Neural progenitor cell (in vitro differentiated cells): ENCODE measurements around the gene TUBA8. TPM values are rescaled to one million over a fixed set of nuclear protein-coding genes. Genes with fewer than 3 reads are reported as not detected.

Source experiments
- DNase-seq: peaks from one replicate; pipeline ENCODE4 v3.0.0-alpha.2; 2016; ENCODE audit warnings: low spot score
- H2AFZ ChIP-seq: fragments of 200-600 bp; sonication (generic); replicated peaks from 2 replicates; pipeline ENCODE4 v1.6.1; 2016; ENCODE audit warnings: antibody characterized with exemption
- H3F3A ChIP-seq: fragments of 200-600 bp; sonication (generic); 2 replicates; pipeline ENCODE4 v1.6.1; 2016; ENCODE audit warnings: antibody characterized with exemption, low read depth
- H3K27ac ChIP-seq: fragments of 200-600 bp; sonication (generic); 2 replicates; pipeline ENCODE4 v1.5.1; 2016; ENCODE audit warnings: mild to moderate bottlenecking
- H3K27me3 ChIP-seq: fragments of 200-600 bp; sonication (generic); 2 replicates; pipeline ENCODE4 v1.6.1; 2016; ENCODE audit warnings: mild to moderate bottlenecking, moderate library complexity
- H3K36me3 ChIP-seq: fragments of 200-600 bp; sonication (generic); 2 replicates; pipeline ENCODE4 v1.5.1; 2016
- H3K4me1 ChIP-seq: fragments of 200-600 bp; sonication (generic); 2 replicates; pipeline ENCODE4 v1.6.1; 2016; ENCODE audit warnings: mixed run types
- H3K4me2 ChIP-seq: fragments of 200-600 bp; sonication (generic); 2 replicates; pipeline ENCODE4 v1.6.1; 2016
- H3K4me3 ChIP-seq: fragments of 200-600 bp; sonication (generic); 2 replicates; pipeline ENCODE4 v1.5.1; 2016
- H3K79me2 ChIP-seq: fragments of 200-600 bp; sonication (generic); 2 replicates; pipeline ENCODE4 v1.6.1; 2016; ENCODE audit warnings: low read depth
- H3K9ac ChIP-seq: fragments of 200-600 bp; sonication (generic); 2 replicates; pipeline ENCODE4 v1.6.1; 2016
- H3K9me3 ChIP-seq: fragments of 200-600 bp; sonication (generic); 2 replicates; pipeline ENCODE4 v1.5.1; 2016; ENCODE audit warnings: low read depth
- H4K20me1 ChIP-seq: fragments of 200-600 bp; sonication (generic); 2 replicates; pipeline ENCODE4 v1.6.1; 2016; ENCODE audit warnings: low read depth
- H3K27ac Mint-ChIP-seq: 3 replicates; pipeline ENCODE4 v1.8.0; 2021; ENCODE audit warnings: mixed read lengths
- H3K27me3 Mint-ChIP-seq: 2 replicates; pipeline ENCODE4 v1.8.0; 2022; ENCODE audit warnings: low read depth, mild to moderate bottlenecking, inconsistent platforms, moderate library complexity, mixed read lengths; ENCODE audit not compliant: insufficient read depth
- H3K36me3 Mint-ChIP-seq: 3 replicates; pipeline ENCODE4 v1.8.0; 2021; ENCODE audit warnings: mixed read lengths
- H3K4me1 Mint-ChIP-seq: 3 replicates; pipeline ENCODE4 v1.8.0; 2021; ENCODE audit warnings: mixed read lengths
- H3K4me3 Mint-ChIP-seq: 3 replicates; pipeline ENCODE4 v1.8.0; 2021; ENCODE audit warnings: mild to moderate bottlenecking, moderate library complexity, mixed read lengths
- H3K9me3 Mint-ChIP-seq: 3 replicates; pipeline ENCODE4 v1.8.0; 2020; ENCODE audit warnings: mixed read lengths
- EZH2 ChIP-seq: fragments of 200-600 bp; sonication (generic); IDR thresholded peaks from 2 replicates; pipeline ENCODE4 v1.6.1; 2017; ENCODE audit warnings: antibody characterized with exemption, mild to moderate bottlenecking, moderate library complexity
- EZH2phosphoT487 ChIP-seq: fragments of 200-600 bp; sonication (generic); IDR thresholded peaks from 2 replicates; pipeline ENCODE4 v1.6.1; 2017; ENCODE audit warnings: antibody characterized with exemption
- total RNA-seq: library from RNA; depleted of rRNA; stranded (reverse); fragments of >200 nt; gene quantifications from 2 replicates; pipeline ENCODE4 v1.2.3, GENCODE V29; 2015; ENCODE audit warnings: low replicate concordance
- TF ChIP-seq, protein P1 (sequence below): fragments of 200-600 bp; sonication (generic); IDR thresholded peaks from 2 replicates; pipeline ENCODE4 v1.5.1; 2017; ENCODE audit warnings: antibody characterized with exemption, mild to moderate bottlenecking

The TUBA8 gene
- total RNA-seq, 1 donor from 2014 or later = 0.39 TPM

DNA sequence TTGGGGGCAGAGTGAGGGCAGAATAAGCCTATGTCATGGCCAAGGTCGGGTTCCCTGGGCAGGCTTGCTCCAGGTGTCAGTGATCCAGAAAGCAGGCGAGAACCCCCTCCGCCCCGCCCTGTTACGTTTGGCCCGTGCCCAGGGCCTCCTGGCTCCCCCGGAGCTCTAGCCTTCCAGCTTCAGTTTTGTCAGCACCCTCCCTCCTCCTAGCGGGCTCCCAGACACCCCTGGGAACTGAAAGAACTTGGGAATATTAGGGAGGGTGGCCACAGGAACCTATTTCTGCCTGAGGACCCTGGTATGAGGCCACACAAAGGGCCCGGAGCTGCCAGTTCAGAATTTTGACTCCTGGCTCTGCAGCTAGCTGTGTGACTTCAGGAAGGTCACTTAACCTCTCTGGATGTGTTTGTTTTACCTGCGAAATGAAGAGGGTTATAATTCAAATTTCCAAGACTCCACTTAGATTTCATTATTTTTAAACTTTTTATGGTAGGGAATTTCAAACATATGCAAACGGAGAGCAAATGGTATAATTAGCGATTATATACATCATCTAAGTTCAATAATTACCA is 1.2 kb downstream of the TUBA8 start:
- Mint-ChIP-seq H3K27ac (no peak overlapping the region), H3K4me1 (peaks cover 13% of the 10 kb centered on the region), H3K27me3 (peaks cover 19% of the 10 kb centered on the region), H3K36me3 (no peaks in the 10 kb centered on the region), H3K4me3 (no peak overlapping the region), H3K9me3 (peaks cover 2% of the 10 kb centered on the region)
- no peak overlapping the region for H3K27ac ChIP-seq
- H3K4me2 ChIP-seq = no peak overlapping the region
- H3K9me3 ChIP-seq = no peaks in the 10 kb centered on the region
- H3K9ac ChIP-seq = no peak overlapping the region
- no peaks in the 10 kb centered on the region for H3F3A ChIP-seq
- no peak overlapping the region for H2AFZ ChIP-seq
- TF ChIP-seq EZH2phosphoT487 = no peak
- TF ChIP-seq EZH2 = no peak
- TF ChIP-seq, protein P1, sequence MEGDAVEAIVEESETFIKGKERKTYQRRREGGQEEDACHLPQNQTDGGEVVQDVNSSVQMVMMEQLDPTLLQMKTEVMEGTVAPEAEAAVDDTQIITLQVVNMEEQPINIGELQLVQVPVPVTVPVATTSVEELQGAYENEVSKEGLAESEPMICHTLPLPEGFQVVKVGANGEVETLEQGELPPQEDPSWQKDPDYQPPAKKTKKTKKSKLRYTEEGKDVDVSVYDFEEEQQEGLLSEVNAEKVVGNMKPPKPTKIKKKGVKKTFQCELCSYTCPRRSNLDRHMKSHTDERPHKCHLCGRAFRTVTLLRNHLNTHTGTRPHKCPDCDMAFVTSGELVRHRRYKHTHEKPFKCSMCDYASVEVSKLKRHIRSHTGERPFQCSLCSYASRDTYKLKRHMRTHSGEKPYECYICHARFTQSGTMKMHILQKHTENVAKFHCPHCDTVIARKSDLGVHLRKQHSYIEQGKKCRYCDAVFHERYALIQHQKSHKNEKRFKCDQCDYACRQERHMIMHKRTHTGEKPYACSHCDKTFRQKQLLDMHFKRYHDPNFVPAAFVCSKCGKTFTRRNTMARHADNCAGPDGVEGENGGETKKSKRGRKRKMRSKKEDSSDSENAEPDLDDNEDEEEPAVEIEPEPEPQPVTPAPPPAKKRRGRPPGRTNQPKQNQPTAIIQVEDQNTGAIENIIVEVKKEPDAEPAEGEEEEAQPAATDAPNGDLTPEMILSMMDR = no peak
- H3K27me3 ChIP-seq = peaks cover 54% of the 10 kb centered on the region
- H4K20me1 ChIP-seq = peaks cover 9% of the 10 kb centered on the region
- H3K79me2 ChIP-seq = no peaks in the 10 kb centered on the region
- H3K36me3 ChIP-seq = no peaks in the 10 kb centered on the region
- H3K4me1 ChIP-seq = peaks cover 9% of the 10 kb centered on the region
- no peak for DNase-seq
- H3K4me3 ChIP-seq = no peak overlapping the region

- Mint-ChIP-seq H3K36me3 (no peaks in the 10 kb centered on the region), H3K9me3 (no peaks in the 10 kb centered on the region), H3K4me1 (peaks cover 13% of the 10 kb centered on the region), H3K27me3 (peaks cover 19% of the 10 kb centered on the region), H3K27ac (no peak overlapping the region), H3K4me3 (no peak overlapping the region)
- Histone ChIP-seq H3K4me1 (peaks cover 9% of the 10 kb centered on the region), H3K27ac (no peak overlapping the region), H3K4me2 (no peak overlapping the region), H3K79me2 (no peaks in the 10 kb centered on the region), H3K9me3 (no peaks in the 10 kb centered on the region), H3K36me3 (no peaks in the 10 kb centered on the region), H2AFZ (no peak overlapping the region), H4K20me1 (peaks cover 9% of the 10 kb centered on the region), H3F3A (no peaks in the 10 kb centered on the region), H3K4me3 (no peak overlapping the region), H3K27me3 (peaks cover 54% of the 10 kb centered on the region), H3K9ac (no peak overlapping the region)
- TF ChIP-seq EZH2phosphoT487 (no peak), EZH2 (no peak)
- TF ChIP-seq, protein P1 = no peak
- no peak for DNase-seq
Measured at GRCh38 chr22:18112440-18112839, 1.8 kb downstream of the TUBA8 start.

DNA sequence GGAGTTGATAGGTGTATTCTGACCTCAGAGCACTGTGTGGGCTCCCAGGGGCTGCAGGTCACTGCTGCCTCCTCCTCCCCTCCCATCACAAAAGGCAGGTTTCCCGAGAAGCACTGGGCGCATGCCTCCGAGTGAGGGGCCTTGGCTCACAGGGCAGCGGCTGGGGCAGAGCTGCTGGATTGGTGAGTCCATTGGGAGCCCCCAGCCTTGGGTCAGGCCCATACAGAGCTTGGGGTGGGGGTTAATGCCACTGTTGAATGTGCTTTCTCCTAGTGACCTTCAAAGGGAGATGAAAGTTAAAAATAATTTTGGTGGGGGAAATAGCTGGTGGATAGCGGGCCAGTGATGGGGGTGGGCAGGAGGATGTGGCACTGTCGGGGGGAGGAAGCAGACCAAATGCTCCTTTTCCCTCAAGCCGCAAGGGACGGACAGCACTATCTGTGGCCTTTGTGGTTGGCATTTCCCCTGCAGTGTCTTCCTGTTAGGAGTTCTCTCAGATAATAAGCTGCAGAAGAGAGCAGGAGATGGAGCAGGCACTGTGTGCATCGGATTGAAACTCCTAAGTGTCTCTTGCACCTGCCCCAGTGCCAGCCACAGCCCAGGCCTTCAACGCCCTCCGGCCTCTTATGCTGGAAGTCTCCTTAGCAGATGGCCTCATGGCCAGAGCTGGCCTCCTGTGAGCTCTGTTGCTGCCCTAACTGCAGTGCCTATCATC is 3.2 kb downstream of the TUBA8 start:
- H3K4me1 ChIP-seq = peaks cover 9% of the 10 kb centered on the region
- no peaks in the 10 kb centered on the region for H3K9me3 Mint-ChIP-seq
- no peaks in the 10 kb centered on the region for H3K9me3 ChIP-seq
- H3K27ac Mint-ChIP-seq = no peak overlapping the region
- H2AFZ ChIP-seq = no peak overlapping the region
- no peaks in the 10 kb centered on the region for H3K79me2 ChIP-seq
- H3K27ac ChIP-seq = no peak overlapping the region
- peaks cover 9% of the 10 kb centered on the region for H4K20me1 ChIP-seq
- peaks cover 46% of the 10 kb centered on the region for H3K27me3 ChIP-seq
- DNase-seq = no peak
- no peaks in the 10 kb centered on the region for H3K36me3 Mint-ChIP-seq
- H3K4me3 ChIP-seq = no peak overlapping the region
- no peak overlapping the region for H3K4me3 Mint-ChIP-seq
- TF ChIP-seq EZH2 = no peak
- no peak overlapping the region for H3K9ac ChIP-seq
- H3K27me3 Mint-ChIP-seq = peaks cover 19% of the 10 kb centered on the region
- H3K4me2 ChIP-seq = no peak overlapping the region
- peaks cover 13% of the 10 kb centered on the region for H3K4me1 Mint-ChIP-seq
- no peaks in the 10 kb centered on the region for H3F3A ChIP-seq
- no peaks in the 10 kb centered on the region for H3K36me3 ChIP-seq

DNA sequence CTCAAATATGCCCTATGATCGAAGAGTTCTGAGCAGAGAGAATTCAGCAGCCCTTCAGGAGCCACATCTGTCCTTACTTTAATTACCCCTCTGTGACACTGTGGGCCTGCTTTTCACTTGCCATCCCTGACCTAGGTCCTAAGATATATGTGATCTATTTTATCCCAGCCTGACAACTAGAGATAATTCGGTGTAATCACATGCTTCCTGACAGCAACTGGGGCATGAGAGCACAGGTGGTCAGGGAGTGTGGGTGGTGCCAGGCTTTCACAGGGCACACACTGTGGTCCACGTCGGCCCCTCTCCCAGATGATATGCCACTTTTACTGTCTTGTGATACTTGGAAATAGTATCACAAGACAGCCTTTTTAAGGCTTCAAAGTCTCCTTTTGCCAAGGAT is 3.9 kb downstream of the TUBA8 start:
- peaks cover 19% of the 10 kb centered on the region for H3K27me3 Mint-ChIP-seq
- no peaks in the 10 kb centered on the region for H3K9me3 Mint-ChIP-seq
- no peak overlapping the region for H3K4me3 ChIP-seq
- no peak overlapping the region for H3K27ac ChIP-seq
- peaks cover 39% of the 10 kb centered on the region for H3K27me3 ChIP-seq
- H3K36me3 Mint-ChIP-seq = no peaks in the 10 kb centered on the region
- H4K20me1 ChIP-seq = peaks cover 9% of the 10 kb centered on the region
- no peaks in the 10 kb centered on the region for H3K9me3 ChIP-seq
- TF ChIP-seq EZH2phosphoT487 = no peak
- TF ChIP-seq, protein P1 = no peak
- TF ChIP-seq EZH2 = no peak
- H3K4me3 Mint-ChIP-seq = no peak overlapping the region
- no peak overlapping the region for H3K9ac ChIP-seq
- no peaks in the 10 kb centered on the region for H3F3A ChIP-seq
- peaks cover 13% of the 10 kb centered on the region for H3K4me1 Mint-ChIP-seq
- no peaks in the 10 kb centered on the region for H3K79me2 ChIP-seq
- H3K36me3 ChIP-seq = no peaks in the 10 kb centered on the region
- no peak overlapping the region for H2AFZ ChIP-seq
- DNase-seq = no peak
- peaks cover 9% of the 10 kb centered on the region for H3K4me1 ChIP-seq
- no peak overlapping the region for H3K27ac Mint-ChIP-seq
- H3K4me2 ChIP-seq = no peak overlapping the region
